HepG2 (cell line): ENCODE data around the gene EEF1AKMT3. TPM values are rescaled to one million over a fixed set of nuclear protein-coding genes. Genes with fewer than 3 reads are reported as not detected.
A peak's percentile ranks its signal among the peaks of the same experiment; 100 is the strongest.

Experiments used
- FOSL2 ChIP-seq: sonication (generic); formaldehyde crosslinking; IDR thresholded peaks from 2 replicates; pipeline ENCODE4 v1.4.0; 2020; ENCODE audit warnings: missing genetic modification reagents
- FOXA1 ChIP-seq, 2 experiments: fragments of 450-650 bp in 1 of 2; sonication (generic) in 1 of 2; formaldehyde crosslinking in 1 of 2; IDR thresholded peaks; 2 replicates each; pipeline versions ENCODE4 v1.4.0 to v1.6.1; 2016 to 2020; ENCODE audit warnings: missing genetic modification reagents in 1 of 2
- HOXA5 ChIP-seq: sonication (generic); formaldehyde crosslinking; IDR thresholded peaks from 2 replicates; pipeline ENCODE4 v1.4.0; 2020; ENCODE audit warnings: missing genetic modification reagents
- KDM2A ChIP-seq: sonication (generic); formaldehyde crosslinking; IDR thresholded peaks from 2 replicates; pipeline ENCODE4 v1.4.0; 2020; ENCODE audit warnings: low read depth, missing genetic modification reagents, borderline replicate concordance
- MED1 ChIP-seq: sonication (generic); formaldehyde crosslinking; IDR thresholded peaks from 2 replicates; pipeline ENCODE4 v1.4.0; 2020; ENCODE audit warnings: missing genetic modification reagents
- MLLT10 ChIP-seq: sonication (generic); formaldehyde crosslinking; IDR thresholded peaks from 2 replicates; pipeline ENCODE4 v1.4.0; 2020; ENCODE audit warnings: missing genetic modification reagents
- RELA ChIP-seq: sonication (generic); formaldehyde crosslinking; IDR thresholded peaks from 2 replicates; pipeline ENCODE4 v1.4.0; 2020; ENCODE audit warnings: missing genetic modification reagents
- REXO4 ChIP-seq: sonication (generic); formaldehyde crosslinking; IDR thresholded peaks from 2 replicates; pipeline ENCODE4 v1.8.0; 2022; ENCODE audit warnings: missing genetic modification reagents, mild to moderate bottlenecking, borderline replicate concordance
- RFX3 ChIP-seq: IDR thresholded peaks from 2 replicates; pipeline ENCODE4 v1.6.1; 2016; ENCODE audit warnings: missing biosample characterization, missing genetic modification reagents
- SAFB2 ChIP-seq: sonication (generic); formaldehyde crosslinking; IDR thresholded peaks from 2 replicates; pipeline ENCODE4 v1.5.1; 2020; ENCODE audit warnings: missing genetic modification reagents, low read depth, mild to moderate bottlenecking, borderline replicate concordance
- SKI ChIP-seq: fragments of 450-650 bp; IDR thresholded peaks from one replicate; pipeline ENCODE4 v1.6.1; 2018; ENCODE audit warnings: mild to moderate bottlenecking; ENCODE audit not compliant: partially characterized antibody
- ZNF552 ChIP-seq: sonication (generic); formaldehyde crosslinking; IDR thresholded peaks from 2 replicates; pipeline ENCODE4 v1.9.0; 2022; ENCODE audit warnings: missing genetic modification reagents, mild to moderate bottlenecking, borderline replicate concordance
- ZNF589 ChIP-seq: sonication (generic); formaldehyde crosslinking; conservative IDR thresholded peaks from 2 replicates; pipeline ENCODE4 v1.8.0; 2022; ENCODE audit warnings: mild to moderate bottlenecking, moderate library complexity, missing genetic modification reagents
- ZNF841 ChIP-seq: sonication (generic); formaldehyde crosslinking; IDR thresholded peaks from 2 replicates; pipeline ENCODE4 v1.8.1; 2023; ENCODE audit warnings: missing genetic modification reagents, borderline replicate concordance
- polyA plus RNA-seq, 8 experiments: library from polyadenylated mRNA; depleted of rRNA in 3 of 8; stranded (reverse) in 7 of 8; unstranded in 1 of 8; fragments of >200 nt; fragmentation: Illumina TruSeq in 4 of 8; extraction: Trizol in 4 of 8; gene quantifications; 2 replicates each; pipeline versions ENCODE4 v1.2.1 to v1.2.3, GENCODE V29; 2011 to 2016; ENCODE audit warnings: low read depth in 4 of 8, missing spikeins in 1 of 8, mixed read lengths in 1 of 8; ENCODE audit not compliant: insufficient read depth in 1 of 8
- total RNA-seq, 5 experiments: library from RNA; depleted of rRNA; stranded (reverse); fragments of >200 nt; fragmentation: Illumina TruSeq; extraction: Trizol; gene quantifications; 2 replicates each; pipeline ENCODE4 v1.2.3, GENCODE V29; 2016; ENCODE audit warnings: low read depth in 1 of 5
- TF ChIP-seq, protein P1 (sequence below): IDR thresholded peaks from 2 replicates; pipeline ENCODE4 v1.6.1; 2016; ENCODE audit warnings: low read depth, control low read depth
- TF ChIP-seq, protein P2 (sequence below): sonication (generic); formaldehyde crosslinking; IDR thresholded peaks from 2 replicates; pipeline ENCODE4 v1.4.0; 2020; ENCODE audit warnings: mild to moderate bottlenecking, missing genetic modification reagents, borderline replicate concordance
- TF ChIP-seq, protein P3 (sequence below): sonication (generic); formaldehyde crosslinking; IDR thresholded peaks from 2 replicates; pipeline ENCODE4 v1.5.1; 2020; ENCODE audit warnings: mild to moderate bottlenecking, missing genetic modification reagents, moderate library complexity
- TF ChIP-seq, protein P4 (sequence below): sonication (generic); formaldehyde crosslinking; IDR thresholded peaks from 2 replicates; pipeline ENCODE4 v1.4.0; 2020; ENCODE audit warnings: missing genetic modification reagents, borderline replicate concordance

Gene EEF1AKMT3
- total and polyA plus RNA-seq, 2 of the 13 experiments (the other 11 are each of a cell fraction or from before 2014, with no cell fraction given), result 4.7 to 11.4 TPM

DNA sequence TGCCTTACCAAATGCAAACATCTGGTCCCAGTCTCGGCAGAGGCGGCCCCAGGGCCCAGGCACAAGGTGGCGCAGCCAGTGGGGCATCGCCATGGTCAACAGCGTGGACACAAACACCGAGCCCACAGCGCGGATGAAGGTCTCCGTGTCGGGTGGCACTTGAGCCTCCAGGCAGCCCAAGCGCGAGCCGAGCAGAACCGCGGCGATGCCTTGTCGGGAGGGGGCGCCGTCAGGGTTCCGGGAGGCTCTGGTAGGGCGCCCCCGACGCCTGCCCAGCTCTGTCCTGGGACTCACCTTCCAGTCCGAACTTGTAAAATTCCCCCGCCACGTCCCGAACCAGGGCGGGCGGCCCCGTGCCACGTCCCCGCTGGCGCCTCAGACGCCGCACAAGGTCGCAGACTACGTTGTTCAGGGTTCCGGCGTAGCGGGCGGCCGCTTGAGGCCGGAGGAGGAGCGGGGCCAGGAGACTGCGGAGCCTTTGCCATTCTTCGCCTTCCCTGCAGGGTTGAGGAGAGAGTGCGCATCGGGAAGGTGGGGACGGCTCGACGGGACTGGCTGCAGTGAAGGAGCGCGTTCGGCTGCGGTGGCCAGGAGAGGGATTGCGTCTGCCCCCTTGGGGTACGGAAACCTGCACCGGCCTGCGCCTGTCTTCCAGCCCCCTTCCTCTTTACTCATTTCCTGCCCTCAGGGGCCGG lies 7.3 kb upstream of the EEF1AKMT3 start (continued):
- TF ChIP-seq SAFB2 (no peak), SKI (no peak), RELA (no peak), KDM2A (CRISPR knock-in tag) (peak; percentile 81), FOXA1 (IDR thresholded peaks at IDR 0.05) (no peak), FOXA1 (CRISPR knock-in tag; IDR thresholded peaks at IDR 0.05) (no peak), RFX3 (CRISPR knock-in tag) (no peak), ZNF589 (CRISPR knock-in tag) (0 out of 2 replicates have a peak, but pooled peaks have one; percentile 78), MED1 (0 out of 2 replicates have a peak, but pooled peaks have one; percentile 23), FOSL2 (CRISPR knock-in tag) (no peak), ZNF552 (CRISPR knock-in tag) (0 out of 2 replicates have a peak, but pooled peaks have one; percentile 61), REXO4 (no peak), ZNF841 (CRISPR knock-in tag) (no peak), HOXA5 (CRISPR knock-in tag) (peak; percentile 64; the same call in 1 of the 2 replicates), MLLT10 (no peak)
- TF ChIP-seq, protein P1, sequence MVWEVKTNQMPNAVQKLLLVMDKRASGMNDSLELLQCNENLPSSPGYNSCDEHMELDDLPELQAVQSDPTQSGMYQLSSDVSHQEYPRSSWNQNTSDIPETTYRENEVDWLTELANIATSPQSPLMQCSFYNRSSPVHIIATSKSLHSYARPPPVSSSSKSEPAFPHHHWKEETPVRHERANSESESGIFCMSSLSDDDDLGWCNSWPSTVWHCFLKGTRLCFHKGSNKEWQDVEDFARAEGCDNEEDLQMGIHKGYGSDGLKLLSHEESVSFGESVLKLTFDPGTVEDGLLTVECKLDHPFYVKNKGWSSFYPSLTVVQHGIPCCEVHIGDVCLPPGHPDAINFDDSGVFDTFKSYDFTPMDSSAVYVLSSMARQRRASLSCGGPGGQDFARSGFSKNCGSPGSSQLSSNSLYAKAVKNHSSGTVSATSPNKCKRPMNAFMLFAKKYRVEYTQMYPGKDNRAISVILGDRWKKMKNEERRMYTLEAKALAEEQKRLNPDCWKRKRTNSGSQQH (CRISPR knock-in tag), result no peak
- TF ChIP-seq, protein P2, sequence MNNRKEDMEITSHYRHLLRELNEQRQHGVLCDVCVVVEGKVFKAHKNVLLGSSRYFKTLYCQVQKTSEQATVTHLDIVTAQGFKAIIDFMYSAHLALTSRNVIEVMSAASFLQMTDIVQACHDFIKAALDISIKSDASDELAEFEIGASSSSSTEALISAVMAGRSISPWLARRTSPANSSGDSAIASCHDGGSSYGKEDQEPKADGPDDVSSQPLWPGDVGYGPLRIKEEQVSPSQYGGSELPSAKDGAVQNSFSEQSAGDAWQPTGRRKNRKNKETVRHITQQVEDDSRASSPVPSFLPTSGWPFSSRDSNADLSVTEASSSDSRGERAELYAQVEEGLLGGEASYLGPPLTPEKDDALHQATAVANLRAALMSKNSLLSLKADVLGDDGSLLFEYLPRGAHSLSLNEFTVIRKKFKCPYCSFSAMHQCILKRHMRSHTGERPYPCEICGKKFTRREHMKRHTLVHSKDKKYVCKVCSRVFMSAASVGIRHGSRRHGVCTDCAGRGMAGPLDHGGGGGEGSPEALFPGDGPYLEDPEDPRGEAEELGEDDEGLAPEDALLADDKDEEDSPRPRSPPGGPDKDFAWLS, result no peak
- TF ChIP-seq, protein P3, sequence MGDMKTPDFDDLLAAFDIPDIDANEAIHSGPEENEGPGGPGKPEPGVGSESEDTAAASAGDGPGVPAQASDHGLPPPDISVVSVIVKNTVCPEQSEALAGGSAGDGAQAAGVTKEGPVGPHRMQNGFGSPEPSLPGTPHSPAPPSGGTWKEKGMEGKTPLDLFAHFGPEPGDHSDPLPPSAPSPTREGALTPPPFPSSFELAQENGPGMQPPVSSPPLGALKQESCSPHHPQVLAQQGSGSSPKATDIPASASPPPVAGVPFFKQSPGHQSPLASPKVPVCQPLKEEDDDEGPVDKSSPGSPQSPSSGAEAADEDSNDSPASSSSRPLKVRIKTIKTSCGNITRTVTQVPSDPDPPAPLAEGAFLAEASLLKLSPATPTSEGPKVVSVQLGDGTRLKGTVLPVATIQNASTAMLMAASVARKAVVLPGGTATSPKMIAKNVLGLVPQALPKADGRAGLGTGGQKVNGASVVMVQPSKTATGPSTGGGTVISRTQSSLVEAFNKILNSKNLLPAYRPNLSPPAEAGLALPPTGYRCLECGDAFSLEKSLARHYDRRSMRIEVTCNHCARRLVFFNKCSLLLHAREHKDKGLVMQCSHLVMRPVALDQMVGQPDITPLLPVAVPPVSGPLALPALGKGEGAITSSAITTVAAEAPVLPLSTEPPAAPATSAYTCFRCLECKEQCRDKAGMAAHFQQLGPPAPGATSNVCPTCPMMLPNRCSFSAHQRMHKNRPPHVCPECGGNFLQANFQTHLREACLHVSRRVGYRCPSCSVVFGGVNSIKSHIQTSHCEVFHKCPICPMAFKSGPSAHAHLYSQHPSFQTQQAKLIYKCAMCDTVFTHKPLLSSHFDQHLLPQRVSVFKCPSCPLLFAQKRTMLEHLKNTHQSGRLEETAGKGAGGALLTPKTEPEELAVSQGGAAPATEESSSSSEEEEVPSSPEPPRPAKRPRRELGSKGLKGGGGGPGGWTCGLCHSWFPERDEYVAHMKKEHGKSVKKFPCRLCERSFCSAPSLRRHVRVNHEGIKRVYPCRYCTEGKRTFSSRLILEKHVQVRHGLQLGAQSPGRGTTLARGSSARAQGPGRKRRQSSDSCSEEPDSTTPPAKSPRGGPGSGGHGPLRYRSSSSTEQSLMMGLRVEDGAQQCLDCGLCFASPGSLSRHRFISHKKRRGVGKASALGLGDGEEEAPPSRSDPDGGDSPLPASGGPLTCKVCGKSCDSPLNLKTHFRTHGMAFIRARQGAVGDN (CRISPR knock-in tag), result peak; percentile 86
- TF ChIP-seq, protein P4, sequence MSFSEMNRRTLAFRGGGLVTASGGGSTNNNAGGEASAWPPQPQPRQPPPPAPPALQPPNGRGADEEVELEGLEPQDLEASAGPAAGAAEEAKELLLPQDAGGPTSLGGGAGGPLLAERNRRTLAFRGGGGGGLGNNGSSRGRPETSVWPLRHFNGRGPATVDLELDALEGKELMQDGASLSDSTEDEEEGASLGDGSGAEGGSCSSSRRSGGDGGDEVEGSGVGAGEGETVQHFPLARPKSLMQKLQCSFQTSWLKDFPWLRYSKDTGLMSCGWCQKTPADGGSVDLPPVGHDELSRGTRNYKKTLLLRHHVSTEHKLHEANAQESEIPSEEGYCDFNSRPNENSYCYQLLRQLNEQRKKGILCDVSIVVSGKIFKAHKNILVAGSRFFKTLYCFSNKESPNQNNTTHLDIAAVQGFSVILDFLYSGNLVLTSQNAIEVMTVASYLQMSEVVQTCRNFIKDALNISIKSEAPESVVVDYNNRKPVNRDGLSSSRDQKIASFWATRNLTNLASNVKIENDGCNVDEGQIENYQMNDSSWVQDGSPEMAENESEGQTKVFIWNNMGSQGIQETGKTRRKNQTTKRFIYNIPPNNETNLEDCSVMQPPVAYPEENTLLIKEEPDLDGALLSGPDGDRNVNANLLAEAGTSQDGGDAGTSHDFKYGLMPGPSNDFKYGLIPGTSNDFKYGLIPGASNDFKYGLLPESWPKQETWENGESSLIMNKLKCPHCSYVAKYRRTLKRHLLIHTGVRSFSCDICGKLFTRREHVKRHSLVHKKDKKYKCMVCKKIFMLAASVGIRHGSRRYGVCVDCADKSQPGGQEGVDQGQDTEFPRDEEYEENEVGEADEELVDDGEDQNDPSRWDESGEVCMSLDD (CRISPR knock-in tag), result peak; percentile 51; the same call in 1 of the 2 replicates
